BLaER1 (cell line): Measurements from ENCODE around the gene MAN1A1.

Source experiments
- H3K27ac ChIP-seq: shearing (Covaris generic); formaldehyde crosslinking; 2 replicates; pipeline ENCODE4 v1.8.1; 2022
- H3K27me3 ChIP-seq: shearing (Covaris generic); formaldehyde crosslinking; 2 replicates; pipeline ENCODE4 v1.8.1; 2022
- H3K36me3 ChIP-seq: shearing (Covaris generic); formaldehyde crosslinking; 2 replicates; pipeline ENCODE4 v1.8.1; 2022
- H3K4me1 ChIP-seq: shearing (Covaris generic); formaldehyde crosslinking; 2 replicates; pipeline ENCODE4 v1.8.1; 2022
- H3K4me2 ChIP-seq: shearing (Covaris generic); formaldehyde crosslinking; 2 replicates; pipeline ENCODE4 v1.8.1; 2022
- H3K4me3 ChIP-seq: shearing (Covaris generic); formaldehyde crosslinking; 2 replicates; pipeline ENCODE4 v1.8.1; 2022
- H3K9ac ChIP-seq: shearing (Covaris generic); formaldehyde crosslinking; 2 replicates; pipeline ENCODE4 v1.8.1; 2022
- H3K9me3 ChIP-seq: shearing (Covaris generic); formaldehyde crosslinking; 2 replicates; pipeline ENCODE4 v1.8.1; 2022
- H4K20me1 ChIP-seq: shearing (Covaris generic); formaldehyde crosslinking; 2 replicates; pipeline ENCODE4 v1.8.1; 2022
- Cebpa-rat ChIP-seq: shearing (Covaris generic); IDR thresholded peaks from 2 replicates; pipeline ENCODE4 v1.8.1; 2022

MAN1A1 gene

DNA sequence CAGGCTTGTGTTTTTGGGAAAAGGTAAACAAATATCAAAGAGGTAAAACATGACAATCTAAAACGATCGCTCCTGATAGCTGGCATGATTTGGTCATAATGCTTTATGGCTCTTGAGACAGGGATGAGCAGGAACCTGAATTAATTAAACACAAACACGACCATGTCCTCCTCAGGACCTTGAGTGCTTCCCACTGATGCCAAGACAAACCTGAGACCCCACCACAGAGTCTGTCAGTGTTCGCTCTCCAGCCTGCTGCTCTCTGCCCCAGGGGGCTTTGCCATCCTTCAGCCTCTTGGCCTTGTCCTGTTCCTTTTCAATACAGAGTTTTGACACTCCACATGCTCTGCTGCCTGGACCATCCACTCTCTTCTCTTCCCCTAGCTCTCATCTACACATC is 119.4 kb downstream of the MAN1A1 start:
- Histone ChIP-seq H3K9me3 (0 out of 2 replicates have a peak, but pooled peaks cover under 1% of the 10 kb centered on the region), H3K27me3 (no peaks in the 10 kb centered on the region), H4K20me1 (no peaks in the 10 kb centered on the region), H3K9ac (no peak overlapping the region), H3K4me2 (no peak overlapping the region), H3K4me1 (peaks cover 16% of the 10 kb centered on the region), H3K4me3 (no peak overlapping the region), H3K36me3 (no peaks in the 10 kb centered on the region), H3K27ac (no peak overlapping the region)
- TF ChIP-seq Cebpa-rat: no peak

DNA sequence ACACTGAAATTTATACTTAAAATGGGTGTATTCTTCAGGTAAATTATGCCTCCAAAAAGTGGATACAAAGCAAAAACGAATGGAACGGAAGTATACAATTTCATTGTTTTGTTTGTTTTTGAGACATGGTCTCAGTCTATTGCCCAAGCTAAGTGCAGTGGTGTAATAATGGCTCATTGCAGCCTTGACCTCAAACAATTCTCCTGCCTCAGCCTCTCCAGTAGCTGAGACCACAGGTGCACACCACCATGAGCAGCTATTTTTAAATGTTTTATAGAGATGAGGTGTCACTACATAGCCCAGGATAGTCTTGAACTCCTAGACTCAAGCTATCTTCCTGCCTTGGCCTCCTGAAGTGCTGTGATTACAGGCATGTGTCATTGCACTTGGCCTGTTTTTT is 122.2 kb downstream of the MAN1A1 start:
- no peak overlapping the region for H3K4me3 ChIP-seq
- H3K9ac ChIP-seq: no peak overlapping the region
- peaks cover 16% of the 10 kb centered on the region for H3K4me1 ChIP-seq
- no peaks in the 10 kb centered on the region for H4K20me1 ChIP-seq
- H3K4me2 ChIP-seq: no peak overlapping the region
- no peaks in the 10 kb centered on the region for H3K9me3 ChIP-seq
- no peak for TF ChIP-seq Cebpa-rat
- H3K27ac ChIP-seq: no peak overlapping the region
- no peaks in the 10 kb centered on the region for H3K36me3 ChIP-seq
- H3K27me3 ChIP-seq: no peaks in the 10 kb centered on the region

DNA sequence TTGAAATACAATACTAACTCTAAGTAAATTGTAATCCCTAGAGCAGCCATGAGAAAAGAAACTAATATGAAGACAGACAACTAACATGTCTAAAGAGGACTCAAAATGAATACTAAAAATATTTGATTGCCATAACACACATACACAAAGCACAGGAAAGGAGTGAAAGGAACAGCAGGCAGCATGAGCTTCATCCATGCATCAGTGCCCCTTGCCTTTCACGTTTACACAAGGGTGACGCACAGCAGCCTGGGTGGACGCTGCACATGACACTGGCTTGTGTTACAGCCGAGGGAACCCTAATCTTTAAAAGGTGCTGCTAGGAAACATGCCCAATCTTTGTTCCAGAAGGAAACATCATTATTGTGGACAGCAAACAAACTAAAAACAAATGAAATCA is 123.5 kb downstream of the MAN1A1 start:
- no peak for TF ChIP-seq Cebpa-rat
- no peaks in the 10 kb centered on the region for H3K9me3 ChIP-seq
- peak overlapping the region; percentile 4 for H3K4me2 ChIP-seq
- H3K27me3 ChIP-seq: no peaks in the 10 kb centered on the region
- no peaks in the 10 kb centered on the region for H4K20me1 ChIP-seq
- H3K9ac ChIP-seq: no peak overlapping the region
- H3K36me3 ChIP-seq: no peaks in the 10 kb centered on the region
- H3K4me1 ChIP-seq: peaks cover 9% of the 10 kb centered on the region
- no peak overlapping the region for H3K27ac ChIP-seq
- H3K4me3 ChIP-seq: no peak overlapping the region

DNA sequence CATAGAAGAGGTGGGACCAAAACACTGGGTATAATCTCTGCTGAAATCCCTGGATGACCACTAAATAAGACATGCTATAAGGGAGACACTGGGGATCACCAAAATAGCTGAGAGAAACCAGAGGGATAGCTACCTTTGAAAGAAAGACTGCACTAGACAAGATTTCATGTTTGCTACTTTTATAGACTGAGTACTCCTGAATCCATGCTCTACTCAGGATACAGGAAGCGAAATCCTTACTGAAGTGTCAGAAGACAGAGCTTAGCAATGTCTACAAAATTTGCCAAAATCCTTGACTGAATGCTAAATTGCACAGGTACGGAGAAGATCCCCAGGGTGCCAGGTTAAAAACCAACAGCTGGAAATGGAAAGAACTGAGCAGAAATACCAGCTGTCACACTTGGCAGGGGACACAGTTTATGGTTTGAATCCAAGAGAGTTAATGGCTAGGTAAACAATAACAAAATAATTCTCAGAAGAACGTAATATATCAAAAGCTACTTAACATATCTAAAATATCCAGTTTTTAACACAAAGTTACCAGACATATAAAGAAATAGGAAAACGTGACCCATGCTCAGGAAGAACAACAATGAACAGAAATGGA is 125.4 kb downstream of the MAN1A1 start:
- no peak overlapping the region for H3K4me3 ChIP-seq
- no peak for TF ChIP-seq Cebpa-rat
- no peaks in the 10 kb centered on the region for H4K20me1 ChIP-seq
- H3K9me3 ChIP-seq: no peaks in the 10 kb centered on the region
- no peaks in the 10 kb centered on the region for H3K27me3 ChIP-seq
- H3K27ac ChIP-seq: no peak overlapping the region
- H3K4me2 ChIP-seq: no peak overlapping the region
- peaks cover 9% of the 10 kb centered on the region; the same call in 1 of the 2 replicates for H3K4me1 ChIP-seq
- no peak overlapping the region for H3K9ac ChIP-seq
- H3K36me3 ChIP-seq: no peaks in the 10 kb centered on the region

DNA sequence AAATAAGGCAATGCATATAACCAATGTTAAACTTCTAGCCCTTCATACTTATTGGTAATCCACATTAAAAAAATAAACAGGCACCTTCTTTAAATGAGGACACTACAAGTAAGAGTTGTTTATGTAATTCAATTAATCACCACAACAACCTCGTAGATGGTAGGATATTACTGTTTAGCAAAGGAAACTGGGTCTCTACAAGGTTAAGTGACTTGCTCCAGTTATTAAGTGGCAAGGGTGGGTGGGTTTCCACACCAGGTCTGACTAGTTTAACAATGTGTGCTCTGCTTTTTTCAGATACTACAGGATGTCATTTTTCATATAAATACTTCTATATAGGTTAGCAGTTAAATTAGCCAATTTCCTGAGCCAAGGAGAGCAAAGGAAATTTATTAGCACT is 129.1 kb downstream of the MAN1A1 start:
- H4K20me1 ChIP-seq: no peaks in the 10 kb centered on the region
- no peaks in the 10 kb centered on the region for H3K9me3 ChIP-seq
- H3K4me2 ChIP-seq: no peak overlapping the region
- no peaks in the 10 kb centered on the region for H3K36me3 ChIP-seq
- no peak overlapping the region for H3K9ac ChIP-seq
- H3K27ac ChIP-seq: no peak overlapping the region
- no peak overlapping the region for H3K4me3 ChIP-seq
- H3K27me3 ChIP-seq: no peaks in the 10 kb centered on the region; the same call in 1 of the 2 replicates
- TF ChIP-seq Cebpa-rat: no peak
- no peaks in the 10 kb centered on the region for H3K4me1 ChIP-seq

DNA sequence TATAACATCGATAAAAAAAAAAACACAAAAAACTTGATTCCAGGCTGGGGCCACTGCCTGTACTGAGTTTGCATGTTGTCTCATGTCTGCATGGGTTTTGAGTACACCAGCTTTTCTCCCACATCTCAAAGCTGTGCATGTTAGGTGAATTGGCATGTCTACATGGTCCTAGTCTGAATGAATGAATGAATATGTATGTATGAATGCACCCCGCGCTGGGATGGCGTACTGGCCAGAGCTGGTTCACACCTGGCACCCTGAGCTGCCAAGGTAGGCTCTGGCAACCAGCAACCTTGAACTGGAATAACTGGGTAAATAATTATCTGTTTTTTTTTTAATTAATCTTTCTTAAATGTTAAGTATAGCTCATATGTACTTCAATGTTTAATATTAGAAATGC is 131.0 kb downstream of the MAN1A1 start:
- H3K4me2 ChIP-seq: no peak overlapping the region
- H4K20me1 ChIP-seq: no peaks in the 10 kb centered on the region
- H3K9me3 ChIP-seq: no peaks in the 10 kb centered on the region
- H3K4me3 ChIP-seq: no peak overlapping the region
- no peaks in the 10 kb centered on the region; the same call in 1 of the 2 replicates for H3K27me3 ChIP-seq
- H3K36me3 ChIP-seq: no peaks in the 10 kb centered on the region
- no peak overlapping the region for H3K9ac ChIP-seq
- H3K27ac ChIP-seq: no peak overlapping the region
- no peaks in the 10 kb centered on the region for H3K4me1 ChIP-seq
- no peak for TF ChIP-seq Cebpa-rat

DNA sequence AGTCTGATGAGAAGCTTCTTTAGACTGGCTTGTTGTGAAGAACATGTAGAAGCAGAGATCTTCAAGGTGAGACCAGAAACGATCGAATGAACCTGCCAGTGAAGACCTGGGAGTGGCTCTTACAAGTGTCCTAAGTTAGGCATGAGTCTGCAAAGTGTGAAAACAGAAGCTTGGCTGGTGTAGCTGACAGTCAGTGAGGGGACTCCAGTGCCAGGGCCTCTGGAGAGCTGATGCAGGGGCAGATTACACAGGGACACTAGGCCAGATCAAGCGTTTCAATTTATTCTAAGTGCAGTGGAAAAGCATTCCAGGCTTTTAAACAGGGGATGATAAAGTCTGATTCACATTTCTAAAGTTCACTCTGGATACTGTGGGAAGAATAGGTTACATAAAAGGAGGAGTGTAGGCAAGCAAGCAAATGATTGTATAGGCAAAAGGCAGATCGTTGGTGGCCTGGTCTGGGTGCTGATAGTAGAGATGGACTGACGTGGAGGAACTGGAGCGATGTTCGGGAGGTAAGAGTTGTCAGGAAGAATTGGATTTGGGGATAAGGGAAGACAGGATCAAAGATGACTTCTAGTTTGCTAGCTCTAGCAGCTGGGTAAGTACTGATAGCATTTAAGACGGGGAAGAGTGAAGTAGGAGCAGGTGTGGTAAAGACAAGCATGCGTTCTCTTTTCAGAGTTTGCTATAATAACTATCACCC is 133.5 kb downstream of the MAN1A1 start:
- Histone ChIP-seq H3K9ac (no peak overlapping the region), H3K4me3 (no peak overlapping the region), H3K4me1 (no peaks in the 10 kb centered on the region), H3K4me2 (no peak overlapping the region), H3K27ac (no peak overlapping the region), H3K9me3 (no peaks in the 10 kb centered on the region), H4K20me1 (no peaks in the 10 kb centered on the region), H3K36me3 (no peaks in the 10 kb centered on the region), H3K27me3 (no peaks in the 10 kb centered on the region; the same call in 1 of the 2 replicates)
- no peak for TF ChIP-seq Cebpa-rat

DNA sequence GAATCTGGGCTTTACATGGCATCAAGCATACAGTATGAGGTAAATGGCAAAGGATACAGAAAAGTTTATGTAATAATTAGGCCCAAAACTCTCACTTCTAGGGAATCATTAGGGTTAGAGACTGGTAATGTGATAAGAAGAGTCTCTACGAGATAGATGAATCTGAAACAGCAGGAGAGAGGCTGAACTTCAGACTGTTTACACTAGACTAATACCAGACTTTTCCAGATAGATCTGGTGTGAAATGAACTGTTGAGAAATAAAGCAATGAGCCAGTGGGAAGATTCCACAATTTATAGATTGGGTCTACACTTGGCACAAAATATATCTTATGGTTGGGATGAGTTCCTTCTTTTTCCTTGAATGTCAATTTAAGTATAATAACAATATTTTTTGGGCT is 134.3 kb downstream of the MAN1A1 start:
- H3K27ac ChIP-seq: no peak overlapping the region
- no peak overlapping the region for H3K9ac ChIP-seq
- TF ChIP-seq Cebpa-rat: no peak
- H3K4me1 ChIP-seq: no peaks in the 10 kb centered on the region
- H3K4me2 ChIP-seq: no peak overlapping the region
- H3K9me3 ChIP-seq: no peaks in the 10 kb centered on the region
- H3K36me3 ChIP-seq: no peaks in the 10 kb centered on the region
- no peaks in the 10 kb centered on the region for H4K20me1 ChIP-seq
- no peak overlapping the region for H3K4me3 ChIP-seq
- no peaks in the 10 kb centered on the region; the same call in 1 of the 2 replicates for H3K27me3 ChIP-seq

DNA sequence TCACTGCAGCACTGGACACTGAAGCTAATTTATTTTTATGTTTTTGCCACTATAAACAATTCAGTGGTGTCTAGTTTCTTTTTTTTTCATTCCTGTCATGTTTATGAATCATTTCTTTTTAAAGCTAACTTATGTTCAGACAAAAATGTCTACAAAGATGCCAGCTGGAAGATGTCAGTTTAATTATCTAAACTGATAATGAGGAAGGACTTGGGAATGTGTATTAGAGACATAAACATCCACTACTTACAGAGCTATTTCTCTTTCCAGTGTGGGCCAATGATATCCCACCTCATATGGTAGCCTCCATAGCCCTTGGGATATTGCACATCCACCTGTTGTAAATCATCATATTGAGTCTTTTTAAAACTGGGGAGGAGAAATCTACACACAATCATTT is 139.0 kb downstream of the MAN1A1 start:
- H3K9me3 ChIP-seq: no peaks in the 10 kb centered on the region
- peaks cover 11% of the 10 kb centered on the region for H3K4me1 ChIP-seq
- no peak overlapping the region for H3K27ac ChIP-seq
- H3K4me2 ChIP-seq: no peak overlapping the region
- H3K36me3 ChIP-seq: no peaks in the 10 kb centered on the region
- TF ChIP-seq Cebpa-rat: no peak
- no peaks in the 10 kb centered on the region for H3K27me3 ChIP-seq
- H3K4me3 ChIP-seq: no peak overlapping the region
- no peaks in the 10 kb centered on the region for H4K20me1 ChIP-seq
- H3K9ac ChIP-seq: no peak overlapping the region

DNA sequence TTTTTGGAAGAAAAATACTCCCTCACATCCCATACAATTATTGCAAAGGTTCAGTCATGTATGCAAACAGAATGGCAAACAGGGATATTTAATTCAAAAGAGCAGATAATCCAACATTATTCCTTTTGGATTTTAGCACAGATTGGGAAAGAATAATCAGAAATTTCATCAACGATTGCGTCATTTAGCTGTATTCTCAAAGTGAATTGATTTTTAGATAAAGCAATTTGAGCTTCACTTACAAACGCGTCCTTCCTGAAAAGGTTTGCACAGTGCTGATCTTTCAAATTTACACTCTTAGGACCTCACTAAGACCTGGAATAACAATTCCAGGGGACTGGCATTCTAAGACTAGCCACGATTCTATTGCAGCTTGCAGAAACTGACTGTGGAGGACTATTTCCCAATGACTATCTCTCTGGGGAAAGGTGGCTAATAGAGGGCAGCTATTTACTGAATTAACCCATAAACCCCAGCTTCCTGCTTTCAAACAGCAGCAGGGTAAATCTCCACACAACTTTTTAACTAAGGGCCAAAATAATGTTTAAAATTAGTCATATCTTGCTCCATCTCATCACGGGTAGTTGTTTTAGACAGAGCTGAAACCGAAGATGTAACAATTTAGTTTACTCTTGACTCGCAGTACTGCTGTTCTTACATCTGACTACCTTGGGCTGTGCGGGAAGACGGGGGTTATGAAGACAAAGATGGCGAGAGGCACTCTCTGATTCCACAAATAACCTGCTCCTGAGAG is 139.9 kb downstream of the MAN1A1 start:
- no peak overlapping the region for H3K9ac ChIP-seq
- H3K9me3 ChIP-seq: no peaks in the 10 kb centered on the region
- no peak overlapping the region for H3K27ac ChIP-seq
- no peak overlapping the region for H3K4me3 ChIP-seq
- H3K36me3 ChIP-seq: no peaks in the 10 kb centered on the region
- no peaks in the 10 kb centered on the region for H4K20me1 ChIP-seq
- peaks cover 11% of the 10 kb centered on the region for H3K4me1 ChIP-seq
- no peaks in the 10 kb centered on the region for H3K27me3 ChIP-seq
- TF ChIP-seq Cebpa-rat: no peak
- no peak overlapping the region for H3K4me2 ChIP-seq
